HL-60 (cell line): ENCODE measurements around the gene PRKCE.

Experiments
- DNase-seq, 2 experiments: peaks; one replicate each; pipeline ENCODE4 v3.0.0-alpha.2; 2010 to 2020; ENCODE audit warnings: low read depth in 1 of 2, low spot score in 1 of 2
- H3K27ac ChIP-seq: fragments of 250-450 bp; sonication (Bioruptor Pico); replicated peaks from 2 replicates; pipeline ENCODE4 v1.5.1; 2020; ENCODE audit warnings: mild to moderate bottlenecking, moderate library complexity
- H3K27me3 ChIP-seq: fragments of 250-450 bp; sonication (Bioruptor Pico); 2 replicates; pipeline ENCODE4 v1.5.1; 2021; ENCODE audit warnings: mild to moderate bottlenecking, moderate library complexity; ENCODE audit not compliant: insufficient read depth, poor library complexity, severe bottlenecking
- H3K4me3 ChIP-seq: replicated peaks from 2 replicates; pipeline ENCODE4 v1.5.1; 2011; ENCODE audit warnings: mild to moderate bottlenecking, control low read depth, low read length; ENCODE audit not compliant: insufficient read depth
- GABPA ChIP-seq: IDR thresholded peaks from 2 replicates; pipeline ENCODE4 v1.6.1; 2012; ENCODE audit warnings: low read depth
- POLR2AphosphoS5 ChIP-seq: IDR thresholded peaks from 2 replicates; pipeline ENCODE4 v1.6.1; 2012; ENCODE audit warnings: low read depth
- REST ChIP-seq: IDR thresholded peaks from 2 replicates; pipeline ENCODE4 v1.6.1; 2012; ENCODE audit warnings: low read depth; ENCODE audit not compliant: insufficient replicate concordance
- SPI1 ChIP-seq: IDR thresholded peaks from 2 replicates; pipeline ENCODE4 v1.6.1; 2012; ENCODE audit warnings: low read depth, mild to moderate bottlenecking, borderline replicate concordance
- TF ChIP-seq, protein P1 (sequence below): IDR thresholded peaks from one replicate; pipeline ENCODE4 v1.5.1; 2011; ENCODE audit warnings: low read length, control low read depth, inconsistent platforms; ENCODE audit not compliant: insufficient read depth

The PRKCE gene

DNA sequence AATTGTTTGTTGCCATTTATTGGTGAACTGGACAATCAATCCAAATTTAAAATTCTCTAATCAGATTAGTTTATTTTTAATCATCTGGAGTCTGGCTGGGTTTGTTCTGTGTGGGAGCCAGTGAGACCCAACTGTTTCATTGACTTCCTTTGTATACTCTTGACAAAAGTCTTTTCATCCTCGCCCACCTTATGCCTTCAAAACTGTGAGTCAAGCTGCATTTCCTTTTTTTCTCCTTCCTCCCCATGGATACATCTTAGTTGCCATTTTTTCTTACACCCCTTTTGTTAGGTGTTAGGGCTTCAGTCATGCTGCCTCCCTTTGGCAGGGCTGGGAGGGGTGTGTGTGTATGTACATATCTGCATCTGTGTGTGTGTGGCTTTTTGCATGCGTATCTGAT, 117.6 kb downstream of the PRKCE start:
- TF ChIP-seq GABPA (no peak), SPI1 (no peak), POLR2AphosphoS5 (no peak), REST (no peak)
- TF ChIP-seq, protein P1, sequence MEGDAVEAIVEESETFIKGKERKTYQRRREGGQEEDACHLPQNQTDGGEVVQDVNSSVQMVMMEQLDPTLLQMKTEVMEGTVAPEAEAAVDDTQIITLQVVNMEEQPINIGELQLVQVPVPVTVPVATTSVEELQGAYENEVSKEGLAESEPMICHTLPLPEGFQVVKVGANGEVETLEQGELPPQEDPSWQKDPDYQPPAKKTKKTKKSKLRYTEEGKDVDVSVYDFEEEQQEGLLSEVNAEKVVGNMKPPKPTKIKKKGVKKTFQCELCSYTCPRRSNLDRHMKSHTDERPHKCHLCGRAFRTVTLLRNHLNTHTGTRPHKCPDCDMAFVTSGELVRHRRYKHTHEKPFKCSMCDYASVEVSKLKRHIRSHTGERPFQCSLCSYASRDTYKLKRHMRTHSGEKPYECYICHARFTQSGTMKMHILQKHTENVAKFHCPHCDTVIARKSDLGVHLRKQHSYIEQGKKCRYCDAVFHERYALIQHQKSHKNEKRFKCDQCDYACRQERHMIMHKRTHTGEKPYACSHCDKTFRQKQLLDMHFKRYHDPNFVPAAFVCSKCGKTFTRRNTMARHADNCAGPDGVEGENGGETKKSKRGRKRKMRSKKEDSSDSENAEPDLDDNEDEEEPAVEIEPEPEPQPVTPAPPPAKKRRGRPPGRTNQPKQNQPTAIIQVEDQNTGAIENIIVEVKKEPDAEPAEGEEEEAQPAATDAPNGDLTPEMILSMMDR = no peak
- no peak overlapping the region for H3K4me3 ChIP-seq
- no peak overlapping the region for H3K27ac ChIP-seq
- H3K27me3 ChIP-seq = no peaks in the 10 kb centered on the region
- DNase-seq = no peak

DNA sequence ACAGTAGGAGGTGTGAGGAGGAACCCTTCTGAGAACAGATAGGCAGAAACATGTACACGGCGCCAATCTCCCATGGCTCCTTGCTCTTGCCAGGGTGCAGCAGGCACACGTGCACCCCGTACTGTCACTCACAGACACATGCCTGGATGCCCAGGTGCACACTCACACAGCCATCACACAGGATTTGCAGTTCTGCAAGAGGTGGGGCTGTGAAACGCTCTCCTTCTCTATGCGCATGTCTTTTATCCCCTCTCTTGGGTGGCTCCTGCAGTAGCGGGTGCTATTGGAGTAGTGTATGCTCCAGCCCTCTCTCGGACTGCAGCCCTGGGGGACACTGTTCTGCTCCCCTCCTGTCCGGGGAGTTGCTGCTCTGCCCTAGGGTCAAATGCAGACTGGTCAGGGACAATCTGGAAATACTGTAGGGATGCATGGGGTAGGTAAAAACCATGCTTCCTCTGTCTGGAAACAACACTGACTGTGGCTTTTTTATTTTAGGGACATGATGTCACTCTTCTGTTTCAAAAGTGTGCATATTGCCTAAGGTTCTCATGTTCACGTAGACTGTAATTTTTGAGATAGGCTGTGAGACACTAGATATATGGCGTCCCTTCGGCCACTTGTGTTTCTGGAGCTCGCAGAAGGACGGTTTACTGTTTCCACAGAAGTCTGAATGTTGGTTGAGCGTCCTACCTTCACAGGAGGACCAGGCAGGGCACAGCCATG, 118.5 kb downstream of the PRKCE start:
- TF ChIP-seq POLR2AphosphoS5 (no peak), REST (no peak), GABPA (no peak), SPI1 (no peak)
- TF ChIP-seq, protein P1 = no peak
- H3K27me3 ChIP-seq = no peaks in the 10 kb centered on the region
- no peak overlapping the region for H3K4me3 ChIP-seq
- DNase-seq = peak in 1 of 2 experiments; percentile 33
- H3K27ac ChIP-seq = no peak overlapping the region

GRCh38 chr2:45770811-45771210, 119.3 kb downstream of the PRKCE start:
- Histone ChIP-seq H3K27me3 (no peaks in the 10 kb centered on the region), H3K4me3 (no peak overlapping the region; the same call in 1 of the 2 replicates), H3K27ac (no peak overlapping the region)
- no peak for TF ChIP-seq GABPA
- TF ChIP-seq REST = no peak
- TF ChIP-seq, protein P1 = no peak
- TF ChIP-seq POLR2AphosphoS5 = no peak
- no peak for TF ChIP-seq SPI1
- DNase-seq = no peak
